GM18507 (cell line): ENCODE data around the gene SLC7A4.
A peak's percentile ranks its signal among the peaks of the same experiment; 100 is the strongest.
"Not testable (repeated sequence)": the region's sequence is repeated elsewhere in the genome, so short reads cannot be mapped to it uniquely, and the experiment has no call there.

Experiments
- DNase-seq: peaks from one replicate; pipeline ENCODE4 v3.0.0; 2011; ENCODE audit warnings: low read depth; ENCODE audit not compliant: insufficient read length; ENCODE audit errors: extremely low spot score
- FAIRE-seq: peaks from 2 replicates; lab custom pipeline; 2011; peaks lifted over from hg19 to GRCh38; lab: Jason Lieb, UNC

SLC7A4 gene

DNA sequence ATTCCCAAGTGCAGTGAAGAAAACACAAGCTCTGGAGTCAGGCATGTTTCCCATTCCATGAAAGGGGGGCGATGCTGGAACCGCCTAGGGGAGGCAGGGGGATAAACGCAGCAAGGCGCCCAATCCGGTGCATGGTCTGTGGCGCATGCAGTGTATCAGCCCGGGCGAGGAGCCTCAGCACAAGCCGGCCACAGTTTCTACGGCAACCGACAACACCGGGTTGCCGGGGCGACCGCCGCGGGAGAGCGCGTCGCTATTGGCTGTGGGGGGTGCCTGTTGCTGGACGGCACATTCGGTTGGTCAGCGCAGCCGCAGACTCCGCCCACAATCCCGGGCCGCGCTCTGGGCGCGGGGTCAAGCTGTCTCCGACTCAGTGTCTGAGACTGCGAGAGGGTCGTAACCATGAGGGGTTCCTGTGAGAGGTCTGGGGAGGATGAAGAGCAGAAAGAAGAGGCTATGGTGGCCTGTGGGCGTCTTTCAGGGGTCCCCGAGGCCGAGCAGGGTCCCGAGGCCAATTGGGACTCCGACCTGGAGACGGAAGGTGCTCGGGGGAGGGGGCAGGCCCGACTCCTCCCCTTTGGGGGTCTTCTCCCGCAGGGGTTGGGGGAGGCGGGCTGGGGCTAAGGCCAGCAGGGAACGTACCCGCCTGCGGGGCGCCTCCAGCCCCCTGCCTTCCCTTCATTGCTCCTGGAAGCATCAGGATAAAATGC lies 13.4 kb upstream of the SLC7A4 start, which contains the start of gene LRRC74B:
Gene LRRC74B, plus strand, starts transcription at position 362 of the 710 bp plus-strand sequence. Its CDS starts 41 bp downstream, at position 403.
- FAIRE-seq, result peak; percentile 77
- peak; percentile 84 for DNase-seq

DNA sequence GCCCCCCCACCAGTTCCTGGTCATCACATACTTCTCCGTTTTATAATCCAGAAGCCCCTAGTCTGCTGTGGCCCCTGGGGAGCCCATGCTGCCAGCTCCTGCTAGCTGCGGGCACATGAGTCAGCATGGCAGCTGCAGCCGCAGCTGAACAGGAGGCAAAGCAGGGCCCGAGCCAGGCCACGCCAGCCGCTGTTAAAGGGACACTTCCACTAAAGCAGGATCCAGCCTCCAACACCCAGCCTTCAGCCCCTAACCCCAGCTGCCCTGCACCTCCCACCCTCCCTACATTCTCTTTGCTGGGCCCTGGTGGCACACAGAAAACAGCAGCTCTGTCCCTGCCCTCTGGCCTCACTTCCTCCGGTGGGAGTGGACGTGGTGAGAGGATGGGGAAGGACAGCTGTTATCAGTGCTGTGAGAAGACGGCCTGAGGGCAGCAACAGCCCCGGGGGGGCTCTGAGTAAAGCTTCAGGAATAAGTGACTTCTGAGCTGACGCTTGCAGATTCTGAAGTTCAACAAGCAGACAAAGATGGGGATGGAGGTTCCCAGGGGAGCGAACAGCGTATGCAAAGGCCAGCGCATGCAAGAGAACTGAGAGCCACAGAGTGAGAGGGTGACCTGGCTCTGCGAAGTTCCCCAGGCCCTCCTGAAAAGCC lies 12.7 kb upstream of the SLC7A4 start:
- FAIRE-seq (no peak), DNase-seq (no peak)

DNA sequence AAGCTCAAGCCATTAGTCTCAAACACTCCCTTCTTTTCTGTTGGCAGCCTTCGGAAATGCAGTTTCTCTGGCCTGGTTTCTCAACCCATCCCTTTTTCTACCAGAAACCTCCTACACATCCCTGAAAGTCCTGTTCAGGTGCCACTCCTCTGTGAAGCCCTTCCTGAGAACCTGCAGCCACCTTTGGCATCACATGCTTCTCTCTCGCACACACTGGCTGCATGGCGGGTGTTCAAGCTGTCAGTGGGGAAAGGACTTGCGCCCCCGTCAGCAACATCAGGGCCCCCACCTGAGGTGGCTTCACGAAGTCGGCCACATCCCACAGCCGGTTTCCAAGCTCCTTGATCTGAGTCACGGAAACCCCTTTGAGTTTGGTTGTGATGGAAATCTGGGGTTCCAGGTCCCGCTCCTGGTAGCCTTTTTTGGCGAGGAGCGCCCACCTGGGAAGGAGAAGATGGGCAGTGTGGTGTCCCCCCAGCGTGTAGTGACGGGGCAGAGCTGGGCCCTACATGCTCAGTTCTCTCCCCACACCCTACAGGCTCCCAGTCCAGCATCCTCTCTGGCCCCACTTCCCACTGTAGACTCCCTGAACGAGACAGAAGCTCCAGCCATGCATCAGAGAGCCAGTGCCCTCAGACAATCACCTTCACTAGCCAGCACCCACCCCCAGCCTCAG lies 11.6 kb upstream of the SLC7A4 start:
- no peak for FAIRE-seq
- DNase-seq, result no peak

DNA sequence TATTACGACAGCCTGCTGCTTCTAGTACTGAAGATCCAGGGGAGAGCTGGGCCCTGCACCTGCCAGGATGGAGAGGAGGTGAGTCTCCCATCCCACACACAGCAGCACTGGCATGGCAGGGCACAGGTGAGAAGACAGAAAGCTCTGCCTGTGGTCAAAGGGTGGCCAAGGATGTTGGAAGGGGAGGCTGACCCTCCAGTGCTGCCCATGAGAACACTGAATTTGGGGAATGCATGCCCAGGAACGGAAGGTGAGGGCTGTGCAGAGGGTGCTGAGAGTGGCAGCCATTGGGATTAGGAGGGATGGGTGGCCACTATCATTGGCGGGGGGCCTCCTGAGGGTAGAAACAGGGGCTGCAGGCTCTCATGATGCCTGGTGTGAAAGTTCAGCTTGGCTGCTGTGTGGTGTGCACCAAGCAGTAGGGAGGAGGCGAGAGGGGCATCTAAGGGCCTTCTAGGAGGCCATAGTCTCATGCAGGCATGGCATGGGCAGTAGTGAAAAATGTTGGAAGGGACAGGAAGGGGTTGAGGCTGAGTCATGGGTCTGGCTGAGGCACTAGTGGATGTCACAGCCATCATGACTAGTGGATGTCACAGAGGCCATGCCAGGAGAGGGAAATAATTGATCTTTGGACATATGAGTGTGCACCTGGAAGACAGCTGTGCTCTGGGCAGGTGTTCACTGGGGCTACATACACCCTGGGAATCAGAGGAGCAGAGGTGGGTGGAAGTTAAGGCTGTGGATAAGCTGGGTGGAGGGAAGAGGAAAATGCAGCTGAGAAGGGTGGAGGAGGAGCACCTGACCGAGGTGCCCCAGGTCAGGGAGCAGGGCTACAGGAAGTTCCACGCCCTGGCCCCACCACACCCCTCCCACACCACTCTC lies 10.9 kb upstream of the SLC7A4 start:
- FAIRE-seq, result no peak

DNA sequence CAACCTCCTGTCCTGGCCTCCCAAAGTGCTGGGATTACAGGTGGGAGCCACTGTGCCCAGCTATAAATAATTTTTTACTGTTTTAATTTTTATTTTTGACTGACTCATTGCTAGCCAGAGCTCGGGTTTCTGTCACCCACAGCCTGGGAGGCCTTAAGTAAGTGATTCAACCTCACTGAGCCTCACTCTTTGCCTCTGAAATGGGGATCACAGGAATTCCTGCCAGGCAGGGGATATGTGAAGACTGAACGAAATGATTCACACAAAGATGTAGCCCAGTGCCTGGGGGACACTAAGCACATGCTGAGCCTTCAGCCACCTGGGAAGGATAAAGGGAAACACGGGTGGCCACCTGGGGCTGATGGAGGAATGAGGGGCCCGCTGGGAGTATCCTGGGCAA lies 9.6 kb upstream of the SLC7A4 start:
- FAIRE-seq, result no peak

More for the DNA sequence above, 10.9 kb upstream of the SLC7A4 start:
- DNase-seq, result no peak

DNA sequence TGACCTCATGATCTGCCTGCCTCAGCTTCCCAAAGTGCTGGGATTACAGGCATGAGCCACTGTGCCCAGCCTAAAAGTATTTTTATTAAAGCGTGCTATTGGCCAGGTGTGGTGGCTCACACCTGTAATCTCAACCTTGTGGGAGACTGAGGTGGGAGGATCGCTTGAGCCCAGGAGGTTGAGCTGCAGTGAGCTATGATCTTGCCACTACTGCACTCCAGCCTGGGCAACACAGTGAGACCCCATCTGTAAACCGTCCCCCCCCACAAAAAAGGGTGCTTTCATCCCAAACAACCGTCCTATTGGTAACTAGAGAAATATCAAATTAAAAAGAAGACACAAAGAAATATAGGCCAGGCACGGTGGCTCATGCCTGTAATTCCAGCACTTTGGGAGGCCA lies 6.8 kb upstream of the SLC7A4 start:
- DNase-seq, FAIRE-seq: not testable (repeated sequence)

More for the DNA sequence above, 9.6 kb upstream of the SLC7A4 start:
- no peak for DNase-seq

DNA sequence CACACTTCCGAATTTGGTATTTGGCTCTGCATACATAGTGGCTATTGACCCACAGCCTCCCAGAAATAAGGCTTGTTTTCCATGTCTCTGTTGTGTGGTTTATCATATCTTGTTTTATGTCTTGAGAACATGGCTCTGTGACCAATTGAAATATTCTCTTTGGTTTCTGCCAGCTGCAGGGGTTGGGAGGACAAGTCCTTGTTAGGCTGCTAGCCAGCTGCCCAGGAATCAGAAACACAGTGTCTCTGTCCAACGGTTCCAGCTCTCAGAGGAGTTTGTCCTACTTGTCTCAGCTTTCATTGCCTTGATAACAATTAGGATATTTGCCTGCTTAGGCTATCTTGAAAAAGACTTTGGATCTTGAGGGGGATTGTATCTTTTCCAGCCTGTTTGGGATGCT lies 6.0 kb upstream of the SLC7A4 start:
- DNase-seq, result no peak

DNA sequence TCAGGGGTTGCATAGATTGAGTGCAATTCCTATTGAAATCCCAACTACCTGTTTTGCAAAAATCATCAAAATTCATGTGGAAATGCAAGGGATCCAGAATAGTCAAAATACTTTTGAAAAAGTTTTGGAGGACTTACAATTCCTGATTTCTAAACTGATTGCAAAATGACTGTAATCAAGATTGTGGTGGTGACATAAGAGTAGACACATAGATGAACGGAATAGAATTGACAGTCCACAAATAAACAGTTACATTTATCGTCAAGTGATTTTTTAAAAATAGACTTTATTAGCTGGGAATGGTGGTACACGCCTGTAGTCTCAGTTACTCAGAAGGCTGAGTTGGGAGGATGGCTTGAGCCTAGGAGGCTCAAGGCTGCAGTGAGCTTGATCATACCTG lies 2.6 kb upstream of the SLC7A4 start:
- DNase-seq (no peak), FAIRE-seq (peak; percentile 9)

More for the DNA sequence above, 6.0 kb upstream of the SLC7A4 start:
- FAIRE-seq, result no peak

DNA sequence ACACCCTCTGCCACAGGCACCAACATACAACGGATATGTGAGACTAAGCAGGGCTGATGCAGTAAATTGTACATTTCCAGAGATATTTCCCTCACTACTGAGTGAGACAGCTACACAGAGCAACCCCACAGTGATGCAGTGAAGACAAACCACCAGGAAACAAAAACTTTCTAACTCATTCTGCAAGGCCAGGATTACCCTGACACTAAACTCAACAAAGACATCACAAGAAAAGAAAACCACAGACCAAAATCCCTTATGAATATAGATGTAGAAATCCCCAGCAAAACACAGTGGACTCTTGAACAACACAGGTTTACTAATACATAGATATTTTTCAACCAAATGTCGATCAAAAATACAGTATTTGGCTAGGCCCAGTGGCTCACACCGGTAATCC lies 1.5 kb upstream of the SLC7A4 start:
- FAIRE-seq (peak; percentile 9), DNase-seq (no peak)

DNA sequence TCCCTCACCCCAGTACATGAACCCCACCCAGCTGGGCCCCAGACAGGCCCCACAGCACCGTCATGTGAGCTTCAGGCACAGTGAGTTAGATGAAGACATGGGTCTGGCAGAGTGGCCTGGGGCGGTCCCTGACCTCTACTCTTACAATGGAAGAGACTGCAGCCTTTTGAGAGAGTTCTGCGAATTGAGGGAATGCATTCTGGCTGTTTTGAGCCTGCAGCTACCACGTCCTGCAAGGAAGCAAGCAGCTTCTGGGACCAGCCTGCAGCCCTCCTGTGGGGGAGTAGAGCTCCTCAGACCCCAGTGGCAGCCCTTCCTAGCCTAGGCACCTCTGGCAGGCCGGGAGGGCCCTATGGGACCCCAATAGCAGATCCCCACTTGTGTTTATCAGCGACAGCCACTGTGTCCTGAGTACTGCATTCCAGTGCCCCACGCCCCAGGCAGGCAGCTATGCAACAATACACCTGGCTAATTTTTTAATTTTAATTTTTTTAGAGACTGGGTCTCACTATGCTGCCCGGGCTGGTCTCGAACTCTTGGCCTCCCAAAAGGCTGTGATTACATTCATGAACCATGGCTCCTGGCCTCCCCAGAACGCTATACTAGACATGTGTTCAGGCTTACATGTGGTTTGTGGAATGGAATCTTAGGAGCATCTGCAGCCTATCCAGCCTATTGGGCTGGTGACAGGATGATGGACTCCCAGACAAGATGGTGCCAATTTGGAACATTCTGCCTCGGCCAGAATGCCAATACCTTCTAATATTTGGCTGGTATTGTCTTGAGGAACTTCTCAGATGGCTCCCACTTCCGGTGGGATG lies 717 bp upstream of the SLC7A4 start:
- DNase-seq, result no peak
- FAIRE-seq, result no peak

DNA sequence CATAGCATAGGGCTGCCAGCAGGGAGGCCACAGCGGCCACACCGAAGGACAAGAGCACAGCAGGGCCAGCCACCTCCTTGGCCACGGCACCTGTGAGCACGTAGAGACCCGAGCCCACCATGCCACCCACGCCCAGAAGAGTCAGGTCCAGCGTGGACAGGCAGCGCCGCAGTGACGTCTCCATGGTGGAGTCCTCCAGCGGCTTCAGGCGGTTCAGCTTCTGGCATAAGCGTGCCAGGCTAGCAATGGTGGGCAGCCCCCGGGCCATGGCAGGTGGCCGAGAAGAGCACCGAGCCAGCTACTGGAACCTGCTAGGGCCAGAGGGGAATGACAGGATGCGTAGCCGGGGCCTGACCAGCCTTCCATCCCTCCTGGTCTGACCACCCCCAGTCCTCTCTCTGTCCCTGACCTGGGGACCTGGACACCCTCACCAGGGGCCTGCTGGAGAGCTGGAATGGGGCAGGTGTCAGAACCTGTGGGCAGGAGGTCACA lies 770 bp downstream of the SLC7A4 start:
- no peak for DNase-seq
- no peak for FAIRE-seq

DNA sequence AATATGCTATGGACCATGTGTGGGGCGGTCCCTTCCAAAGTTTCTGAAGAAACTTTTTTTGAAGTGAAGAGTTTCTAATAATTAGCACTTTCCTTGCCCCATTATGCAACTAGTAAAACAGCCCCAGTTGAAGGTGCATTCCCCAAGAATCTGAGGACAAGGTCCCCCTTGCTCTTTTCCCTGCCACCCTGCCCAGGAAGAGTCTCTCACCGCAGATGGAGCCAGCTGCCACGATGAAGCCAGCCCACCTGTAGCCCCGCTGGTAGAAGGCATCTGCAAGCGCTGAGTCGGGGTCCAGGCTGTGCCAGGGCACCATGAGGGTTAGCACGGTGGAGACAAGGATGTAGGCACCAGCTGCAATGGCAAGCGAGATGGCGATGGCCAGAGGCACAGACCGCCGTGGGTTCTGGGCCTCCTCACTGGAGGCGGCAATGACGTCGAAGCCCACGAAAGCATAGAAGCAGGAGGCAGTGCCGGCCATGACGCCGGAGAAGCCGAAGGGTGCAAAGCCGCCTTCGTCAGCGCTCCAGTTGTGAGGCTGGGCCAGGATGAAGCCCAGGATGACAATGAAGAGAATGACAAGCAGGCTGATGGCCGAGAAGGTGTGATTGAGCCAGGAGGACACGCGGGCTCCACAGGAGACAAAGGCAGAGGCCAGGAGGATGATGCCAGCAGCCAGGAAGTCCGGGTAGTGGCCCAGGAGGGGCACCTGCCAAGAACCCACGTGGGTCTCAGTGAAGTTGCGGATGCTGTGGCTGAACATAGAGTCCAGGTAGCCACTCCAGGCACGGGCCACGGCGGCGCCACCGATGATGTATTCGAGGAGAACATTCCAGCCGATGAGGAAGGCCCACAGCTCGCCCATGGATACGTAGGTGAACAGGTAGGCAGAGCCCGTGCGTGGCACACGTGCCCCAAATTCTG lies 1.5 kb downstream of the SLC7A4 start:
- DNase-seq (no peak), FAIRE-seq (no peak)

DNA sequence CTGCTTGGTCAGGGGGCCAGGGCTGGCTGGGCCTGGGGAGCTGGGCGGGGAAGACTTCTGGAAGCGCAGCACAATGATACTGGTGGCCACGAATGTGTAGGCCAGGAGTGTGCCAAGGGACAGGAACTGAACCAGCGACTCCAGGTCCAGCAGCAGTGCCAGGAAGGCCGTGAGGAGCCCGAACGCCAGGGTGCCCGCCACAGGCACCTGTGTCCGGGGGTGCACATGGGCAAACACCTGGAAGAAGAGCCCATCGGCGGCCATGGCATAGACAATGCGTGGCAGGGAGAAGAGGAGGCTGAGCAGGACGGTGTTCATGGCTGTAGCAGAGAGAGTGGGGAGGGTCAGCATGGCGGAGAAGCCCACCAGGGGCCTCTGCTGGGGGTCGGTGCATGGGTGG lies 2.3 kb downstream of the SLC7A4 start:
- no peak for DNase-seq
- no peak for FAIRE-seq

DNA sequence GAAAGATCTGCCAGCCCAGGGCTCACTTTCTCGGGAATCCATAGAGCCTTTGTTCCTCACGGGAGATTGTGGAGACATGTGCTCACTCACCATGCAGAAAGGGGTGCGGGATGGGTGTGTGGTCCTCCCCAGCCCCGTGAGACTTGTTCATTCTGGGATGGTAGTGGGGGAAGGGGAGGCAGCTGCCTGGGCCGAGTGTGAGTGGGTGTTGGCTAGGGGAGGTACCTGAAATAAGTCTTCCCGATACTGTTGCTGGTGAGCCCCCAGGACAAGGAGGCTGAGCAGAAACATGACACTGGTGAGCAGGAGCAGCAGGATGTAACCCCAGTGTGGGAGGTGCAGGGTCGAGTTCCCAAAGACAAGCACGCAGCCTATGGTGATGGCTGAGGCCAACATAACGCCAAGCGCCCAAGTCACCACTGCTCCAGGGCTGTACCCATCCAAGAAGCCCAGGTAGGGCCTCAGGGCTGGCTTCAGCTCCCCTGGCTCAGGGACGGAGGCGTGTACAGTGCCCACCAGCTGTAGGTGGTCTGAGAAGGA lies 2.8 kb downstream of the SLC7A4 start:
- FAIRE-seq, result no peak
- DNase-seq, result no peak

DNA sequence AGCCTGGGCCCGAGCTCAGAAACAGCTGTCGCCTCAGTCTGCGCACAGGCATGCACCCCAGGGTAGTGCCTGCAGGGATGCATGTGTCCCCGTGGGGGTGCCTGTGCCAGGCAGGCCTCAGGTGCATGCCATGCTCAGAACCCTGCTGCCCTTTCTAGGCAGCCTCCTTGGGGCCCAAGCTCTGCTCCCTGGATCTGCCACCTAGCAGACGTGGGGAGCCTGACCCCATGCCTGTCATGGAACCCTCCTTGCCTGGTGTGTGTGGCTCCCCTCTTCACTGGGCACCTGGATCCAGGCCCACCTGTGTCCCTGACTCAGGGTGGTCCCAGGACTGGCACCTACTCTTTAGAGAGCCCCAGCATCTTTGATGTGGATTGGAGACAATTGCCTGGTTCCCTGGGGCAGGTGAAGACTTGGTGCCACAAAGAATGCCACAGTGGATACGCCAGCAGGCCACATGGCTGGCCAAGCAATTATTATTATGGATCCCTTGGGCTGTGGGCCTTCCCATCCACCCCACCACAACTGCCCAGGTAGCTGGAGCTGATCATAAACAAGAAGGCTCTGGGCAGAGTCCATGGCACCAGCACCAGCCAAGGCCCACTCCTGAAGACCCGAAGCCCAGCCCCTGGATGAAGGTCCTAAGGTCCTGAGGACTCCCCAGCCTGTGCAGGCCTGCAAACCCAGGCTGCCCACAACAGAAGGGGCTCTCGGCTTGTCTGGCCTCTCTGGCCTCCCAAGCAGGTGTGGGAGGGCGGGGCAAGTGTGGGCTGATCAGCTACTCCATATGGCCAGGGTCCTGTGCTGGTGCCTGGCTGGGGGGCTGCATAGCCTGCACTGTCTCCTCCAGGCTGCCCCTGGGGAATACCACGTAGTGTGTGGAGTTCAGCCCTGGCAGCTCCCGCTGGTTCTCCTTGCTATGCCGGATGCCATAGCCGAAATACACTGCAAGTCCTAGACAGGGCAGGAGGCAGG lies 3.8 kb downstream of the SLC7A4 start:
- no peak for DNase-seq
- no peak for FAIRE-seq
